ENCODE measurements around the gene GALNT6. TPM values are rescaled to one million over a fixed set of nuclear protein-coding genes. Genes with fewer than 3 reads are reported as not detected.

The GALNT6 gene
- polyA plus RNA-seq, 1 donor from 2014 or later, result not detected

GRCh38 chr12:51382173-51382572 lies 9.0 kb downstream of the GALNT6 start:
- H3K9ac ChIP-seq (ENCODE audit: low read length), result no peak overlapping the region
- no peak overlapping the region for H3K4me3 ChIP-seq (ENCODE audit: low read length)
- no peaks in the 10 kb centered on the region for H3K27me3 ChIP-seq (ENCODE audit: insufficient read depth, low read depth, low read length)
- no peaks in the 10 kb centered on the region for H3K9me3 ChIP-seq (ENCODE audit: low read length)
- no peak overlapping the region for H2AFZ ChIP-seq (ENCODE audit: low read depth, low read length)
- no peaks in the 10 kb centered on the region for H4K20me1 ChIP-seq (ENCODE audit: insufficient read depth)
- no peaks in the 10 kb centered on the region for H3F3A ChIP-seq (ENCODE audit: insufficient read depth, low read length, poor library complexity, severe bottlenecking)
- no peaks in the 10 kb centered on the region for H3K9me2 ChIP-seq (ENCODE audit: insufficient read depth, low read length)
- no peak overlapping the region for H3K4me2 ChIP-seq (ENCODE audit: low read length)
- H3K79me2 ChIP-seq (replicated peaks; ENCODE audit: insufficient read depth, low read length), result no peaks in the 10 kb centered on the region
- TF ChIP-seq SMC3 (conservative IDR thresholded peaks at IDR 0.05; ENCODE audit: poor library complexity), result no peak
- TF ChIP-seq MXI1 (conservative IDR thresholded peaks at IDR 0.05; ENCODE audit: poor library complexity, severe bottlenecking), result no peak
- TF ChIP-seq REST (IDR thresholded peaks at IDR 0.05; ENCODE audit: borderline replicate concordance), result no peak
- TF ChIP-seq CTCF (IDR thresholded peaks at IDR 0.05; ENCODE audit: poor library complexity, severe bottlenecking), result no peak
- TF ChIP-seq TAF1 (IDR thresholded peaks at IDR 0.05; ENCODE audit: low read depth), result no peak
- no peak for TF ChIP-seq EP300 (conservative IDR thresholded peaks at IDR 0.05; ENCODE audit: poor library complexity, severe bottlenecking)
- TF ChIP-seq RAD21 (conservative IDR thresholded peaks at IDR 0.05), result no peak
- no peak for TF ChIP-seq POLR2AphosphoS5 (IDR thresholded peaks at IDR 0.05)
- no peak for TF ChIP-seq EZH2 (IDR thresholded peaks at IDR 0.05; ENCODE audit: borderline replicate concordance, insufficient read depth, low read length, poor library complexity, severe bottlenecking)
- no peaks in the 10 kb centered on the region for H3K36me3 ChIP-seq (ENCODE audit: insufficient read depth, low read length)
- H3K27ac ChIP-seq (ENCODE audit: low read length), result no peak overlapping the region

DNA sequence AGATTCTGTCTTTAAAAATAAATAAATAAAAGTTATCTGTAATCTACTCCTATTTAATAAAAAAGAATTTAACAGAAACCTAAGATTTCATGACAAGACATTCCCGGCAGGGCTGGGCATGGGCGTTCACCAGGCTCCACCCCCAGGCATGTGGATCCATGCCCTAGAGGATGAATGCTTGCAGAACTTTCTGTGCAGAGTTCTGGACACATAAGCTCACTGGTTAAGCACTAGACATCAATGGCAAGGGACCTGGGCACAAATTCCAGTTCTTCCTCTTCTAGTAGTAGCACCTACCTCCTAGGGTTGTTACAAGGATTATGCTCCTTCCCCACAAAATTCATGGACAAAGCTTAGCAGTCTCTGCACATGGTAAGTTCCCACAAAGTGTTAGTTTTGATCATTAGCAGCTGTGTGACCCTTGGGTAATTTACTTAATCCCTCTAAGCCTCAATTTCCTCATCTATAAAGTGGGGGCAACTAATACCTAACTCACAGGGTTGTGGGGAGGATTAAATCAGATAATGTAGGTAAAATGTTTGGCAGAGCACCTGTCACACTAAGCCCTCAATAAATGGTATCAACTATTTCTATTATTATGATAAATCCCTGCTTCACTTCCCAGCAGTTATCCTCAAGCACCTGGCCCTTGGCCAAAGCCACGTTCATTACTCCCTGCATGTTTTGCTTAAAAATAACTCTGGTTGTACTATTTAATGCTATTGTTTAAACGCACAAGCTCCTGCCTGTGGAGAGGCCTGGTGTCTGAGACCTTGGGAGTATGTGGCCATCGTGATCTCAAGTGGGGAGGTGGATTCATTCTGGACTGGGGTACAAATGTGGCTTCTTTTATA lies 9.8 kb downstream of the GALNT6 start:
- TF ChIP-seq TAF1 (IDR thresholded peaks at IDR 0.05; ENCODE audit: low read depth) (no peak), CTCF (IDR thresholded peaks at IDR 0.05; ENCODE audit: poor library complexity, severe bottlenecking) (no peak), EZH2 (IDR thresholded peaks at IDR 0.05; ENCODE audit: borderline replicate concordance, insufficient read depth, low read length, poor library complexity, severe bottlenecking) (no peak), EP300 (conservative IDR thresholded peaks at IDR 0.05; ENCODE audit: poor library complexity, severe bottlenecking) (no peak), MXI1 (conservative IDR thresholded peaks at IDR 0.05; ENCODE audit: poor library complexity, severe bottlenecking) (no peak), REST (IDR thresholded peaks at IDR 0.05; ENCODE audit: borderline replicate concordance) (no peak), SMC3 (conservative IDR thresholded peaks at IDR 0.05; ENCODE audit: poor library complexity) (no peak), POLR2AphosphoS5 (IDR thresholded peaks at IDR 0.05) (no peak), RAD21 (conservative IDR thresholded peaks at IDR 0.05) (no peak)
- no peaks in the 10 kb centered on the region for H3K27me3 ChIP-seq (ENCODE audit: insufficient read depth, low read depth, low read length)
- no peak overlapping the region for H3K4me2 ChIP-seq (ENCODE audit: low read length)
- H3K79me2 ChIP-seq (replicated peaks; ENCODE audit: insufficient read depth, low read length), result no peaks in the 10 kb centered on the region
- H3K4me3 ChIP-seq (ENCODE audit: low read length), result no peak overlapping the region
- no peak overlapping the region for H2AFZ ChIP-seq (ENCODE audit: low read depth, low read length)
- no peak overlapping the region for H3K27ac ChIP-seq (ENCODE audit: low read length)
- no peak overlapping the region for H3K9ac ChIP-seq (ENCODE audit: low read length)
- no peaks in the 10 kb centered on the region for H4K20me1 ChIP-seq (ENCODE audit: insufficient read depth)
- no peaks in the 10 kb centered on the region for H3K36me3 ChIP-seq (ENCODE audit: insufficient read depth, low read length)
- H3K9me3 ChIP-seq (ENCODE audit: low read length), result no peaks in the 10 kb centered on the region
- no peaks in the 10 kb centered on the region for H3K9me2 ChIP-seq (ENCODE audit: insufficient read depth, low read length)
- H3F3A ChIP-seq (ENCODE audit: insufficient read depth, low read length, poor library complexity, severe bottlenecking), result no peaks in the 10 kb centered on the region
